ENCODE data around the gene UGT2B11.
"Not testable (repeated sequence)": the region's sequence is repeated elsewhere in the genome, so short reads cannot be mapped to it uniquely, and the experiment has no call there.

UGT2B11 gene

GRCh38 chr4:69167300-69167699, 47.2 kb downstream of the UGT2B11 start:
- FAIRE-seq = no peak

DNA sequence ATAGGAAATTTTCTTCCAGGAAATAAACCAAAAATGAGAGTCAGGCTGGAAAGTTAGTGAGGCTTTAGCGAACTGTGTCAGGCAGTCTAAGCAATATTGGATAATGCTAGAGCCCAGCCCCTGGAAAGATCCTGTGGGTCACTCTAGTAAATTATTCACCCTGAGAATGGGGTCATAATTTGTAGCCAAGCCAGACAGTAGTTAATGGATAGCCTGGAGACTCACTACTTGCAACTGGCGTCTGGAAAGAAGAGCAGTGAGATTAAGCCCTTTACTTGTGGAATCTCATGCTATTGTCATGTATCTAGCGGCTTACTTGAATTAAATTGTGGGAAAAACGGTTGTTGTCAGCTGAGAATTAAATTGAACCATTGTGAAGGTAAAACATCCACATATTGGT, 48.2 kb downstream of the UGT2B11 start:
- not testable (repeated sequence) for FAIRE-seq

- not testable (repeated sequence) for FAIRE-seq
Observed at GRCh38 chr4:69165707-69166106, 48.8 kb downstream of the UGT2B11 start.

DNA sequence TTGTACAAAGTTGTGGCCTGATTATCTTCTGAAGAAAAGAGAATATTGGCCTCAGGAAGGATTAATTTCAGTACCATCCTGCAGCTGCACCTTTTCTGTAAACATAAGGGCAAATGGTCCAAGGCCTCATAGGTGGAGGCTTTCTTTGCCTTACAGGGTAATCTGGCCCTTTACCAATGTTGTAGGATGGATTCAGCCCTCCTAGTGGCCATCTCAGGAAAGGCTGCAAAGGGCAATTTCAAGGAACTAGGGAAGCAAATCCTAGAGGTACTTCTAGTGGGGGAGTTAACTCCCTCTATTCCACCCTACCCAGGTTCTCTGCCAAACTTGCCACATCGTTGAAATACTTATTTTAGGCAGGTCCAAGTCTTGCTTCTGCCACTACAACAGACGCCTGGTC, 57.6 kb downstream of the UGT2B11 start:
- no peak for FAIRE-seq

DNA sequence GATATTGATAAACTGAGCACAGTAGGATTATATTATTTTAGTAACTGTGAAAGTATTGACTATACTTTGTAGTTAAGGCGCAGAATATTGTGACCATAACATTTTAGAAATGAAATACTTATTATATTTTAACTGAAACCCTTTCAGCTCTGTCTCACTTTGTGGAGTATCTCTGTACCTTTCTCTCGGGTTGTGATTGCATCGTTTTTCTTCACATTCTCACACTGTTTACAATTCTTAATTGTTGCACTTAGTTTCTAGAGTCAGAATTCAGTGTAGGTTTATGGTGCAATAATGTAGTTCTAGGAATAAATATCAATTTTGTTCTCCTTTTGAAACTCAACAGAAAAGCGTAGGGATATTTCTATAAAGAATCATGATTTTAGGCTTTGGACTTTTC, 60.5 kb downstream of the UGT2B11 start:
- no peak for FAIRE-seq
